H7 (cell line): ENCODE measurements around the gene RASGEF1C. TPM values are rescaled to one million over a fixed set of nuclear protein-coding genes. Genes with fewer than 3 reads are reported as not detected.

Experiments
- DNase-seq: peaks from one replicate; pipeline ENCODE4 v3.0.0; 2012
- H3K27me3 ChIP-seq: 2 replicates; pipeline ENCODE4 v1.6.0; 2011; ENCODE audit warnings: mild to moderate bottlenecking, low read length; ENCODE audit not compliant: control insufficient read depth, insufficient read depth
- H3K36me3 ChIP-seq: replicated peaks from 2 replicates; pipeline ENCODE4 v1.5.1; 2011; ENCODE audit warnings: low read length; ENCODE audit not compliant: control insufficient read depth, insufficient read depth
- H3K4me3 ChIP-seq: 2 replicates; pipeline ENCODE4 v1.5.1; 2011; ENCODE audit warnings: low read depth, mild to moderate bottlenecking, control low read depth, low read length, moderate library complexity; ENCODE audit not compliant: insufficient read depth
- total RNA-seq: library from RNA; depleted of rRNA; stranded (reverse); fragments of >200 nt; shearing (Covaris generic); gene quantifications from 2 replicates; pipeline ENCODE4 v1.2.3, GENCODE V29; 2014; rRNA removed

RASGEF1C gene
- total RNA-seq: 0.78 and 1.4 TPM in 2 replicates

GRCh38 chr5:180209137-180209581 lies at the start of gene RASGEF1C:
RASGEF1C (minus strand) TSS chr5:180209211; CDS start chr5:180138052, 71,159 bp downstream.
- no peaks in the 10 kb centered on the region; the same call in 1 of the 2 replicates for H3K36me3 ChIP-seq
- H3K4me3 ChIP-seq: peak within 1 kb of the TSS; percentile 46
- peak; percentile 97 for DNase-seq
- H3K27me3 ChIP-seq: peaks cover 16% of the 10 kb centered on the region

GRCh38 chr5:180253036-180253824 lies 44.2 kb upstream of the RASGEF1C start:
- DNase-seq: no peak
- no peaks in the 10 kb centered on the region for H3K27me3 ChIP-seq
- no peak overlapping the region for H3K4me3 ChIP-seq
- H3K36me3 ChIP-seq: peaks cover 20% of the 10 kb centered on the region

- H3K27me3 ChIP-seq: no peaks in the 10 kb centered on the region
- H3K36me3 ChIP-seq: peaks cover 13% of the 10 kb centered on the region
- no peak for DNase-seq
- H3K4me3 ChIP-seq: no peak overlapping the region
Measured at GRCh38 chr5:180251887-180252286, 42.9 kb upstream of the RASGEF1C start.

GRCh38 chr5:180251141-180251540 lies 42.1 kb upstream of the RASGEF1C start:
- Histone ChIP-seq H3K36me3 (peaks cover 9% of the 10 kb centered on the region), H3K27me3 (no peaks in the 10 kb centered on the region), H3K4me3 (no peak overlapping the region)
- DNase-seq: no peak

GRCh38 chr5:180250329-180250728 lies 41.3 kb upstream of the RASGEF1C start:
- DNase-seq: no peak
- Histone ChIP-seq H3K27me3 (no peaks in the 10 kb centered on the region), H3K4me3 (no peak overlapping the region), H3K36me3 (peaks cover 11% of the 10 kb centered on the region)

- DNase-seq: no peak
- Histone ChIP-seq H3K27me3 (no peaks in the 10 kb centered on the region), H3K36me3 (peaks cover 10% of the 10 kb centered on the region), H3K4me3 (no peak overlapping the region)
Measured at GRCh38 chr5:180241600-180241999, 32.6 kb upstream of the RASGEF1C start.

- DNase-seq: no peak
- peaks cover 13% of the 10 kb centered on the region for H3K36me3 ChIP-seq
- H3K4me3 ChIP-seq: no peak overlapping the region
Measured at GRCh38 chr5:180238631-180239030, 29.6 kb upstream of the RASGEF1C start.

GRCh38 chr5:180235846-180236245 lies 26.8 kb upstream of the RASGEF1C start:
- Histone ChIP-seq H3K36me3 (peaks cover 10% of the 10 kb centered on the region), H3K27me3 (no peaks in the 10 kb centered on the region), H3K4me3 (no peak overlapping the region)
- DNase-seq: no peak

More at GRCh38 chr5:180238631-180239030, 29.6 kb upstream of the RASGEF1C start:
- no peaks in the 10 kb centered on the region for H3K27me3 ChIP-seq

- H3K36me3 ChIP-seq: peaks cover 10% of the 10 kb centered on the region
- H3K4me3 ChIP-seq: no peak overlapping the region
- peak; percentile 43 for DNase-seq
- no peaks in the 10 kb centered on the region for H3K27me3 ChIP-seq
Measured at GRCh38 chr5:180235077-180235476, 26.1 kb upstream of the RASGEF1C start.

- Histone ChIP-seq H3K27me3 (no peaks in the 10 kb centered on the region), H3K36me3 (peaks cover 10% of the 10 kb centered on the region), H3K4me3 (no peak overlapping the region)
- no peak for DNase-seq
Measured at GRCh38 chr5:180234271-180234670, 25.3 kb upstream of the RASGEF1C start.

GRCh38 chr5:180233729-180234128 lies 24.7 kb upstream of the RASGEF1C start:
- Histone ChIP-seq H3K36me3 (peaks cover 9% of the 10 kb centered on the region), H3K4me3 (no peak overlapping the region), H3K27me3 (no peaks in the 10 kb centered on the region)
- no peak for DNase-seq

GRCh38 chr5:180230017-180230416 lies 21.0 kb upstream of the RASGEF1C start:
- no peaks in the 10 kb centered on the region; the same call in 1 of the 2 replicates for H3K36me3 ChIP-seq
- no peaks in the 10 kb centered on the region for H3K27me3 ChIP-seq
- no peak overlapping the region for H3K4me3 ChIP-seq
- no peak for DNase-seq

- no peaks in the 10 kb centered on the region for H3K27me3 ChIP-seq
- DNase-seq: no peak
- H3K36me3 ChIP-seq: no peaks in the 10 kb centered on the region
- no peak overlapping the region for H3K4me3 ChIP-seq
Measured at GRCh38 chr5:180222056-180222455, 13.0 kb upstream of the RASGEF1C start.

- Histone ChIP-seq H3K36me3 (no peaks in the 10 kb centered on the region), H3K4me3 (no peak overlapping the region), H3K27me3 (no peaks in the 10 kb centered on the region)
- no peak for DNase-seq
Measured at GRCh38 chr5:180217797-180218196, 8.8 kb upstream of the RASGEF1C start.

GRCh38 chr5:180216646-180217171 lies 7.7 kb upstream of the RASGEF1C start:
- DNase-seq: no peak

More at GRCh38 chr5:180216646-180217171, 7.7 kb upstream of the RASGEF1C start:
- H3K4me3 ChIP-seq: no peak overlapping the region
- H3K36me3 ChIP-seq: no peaks in the 10 kb centered on the region
- no peaks in the 10 kb centered on the region for H3K27me3 ChIP-seq
